Measurements from ENCODE around the gene RIMKLB. TPM values are rescaled to one million over a fixed set of nuclear protein-coding genes. Genes with fewer than 3 reads are reported as not detected.
A peak's percentile ranks its signal among the peaks of the same experiment; 100 is the strongest.

RIMKLB gene
- total RNA-seq, 1 donor, result 23.2 TPM

- no peak for DNase-seq (ENCODE audit: low read depth)
- TF ChIP-seq, protein P1, sequence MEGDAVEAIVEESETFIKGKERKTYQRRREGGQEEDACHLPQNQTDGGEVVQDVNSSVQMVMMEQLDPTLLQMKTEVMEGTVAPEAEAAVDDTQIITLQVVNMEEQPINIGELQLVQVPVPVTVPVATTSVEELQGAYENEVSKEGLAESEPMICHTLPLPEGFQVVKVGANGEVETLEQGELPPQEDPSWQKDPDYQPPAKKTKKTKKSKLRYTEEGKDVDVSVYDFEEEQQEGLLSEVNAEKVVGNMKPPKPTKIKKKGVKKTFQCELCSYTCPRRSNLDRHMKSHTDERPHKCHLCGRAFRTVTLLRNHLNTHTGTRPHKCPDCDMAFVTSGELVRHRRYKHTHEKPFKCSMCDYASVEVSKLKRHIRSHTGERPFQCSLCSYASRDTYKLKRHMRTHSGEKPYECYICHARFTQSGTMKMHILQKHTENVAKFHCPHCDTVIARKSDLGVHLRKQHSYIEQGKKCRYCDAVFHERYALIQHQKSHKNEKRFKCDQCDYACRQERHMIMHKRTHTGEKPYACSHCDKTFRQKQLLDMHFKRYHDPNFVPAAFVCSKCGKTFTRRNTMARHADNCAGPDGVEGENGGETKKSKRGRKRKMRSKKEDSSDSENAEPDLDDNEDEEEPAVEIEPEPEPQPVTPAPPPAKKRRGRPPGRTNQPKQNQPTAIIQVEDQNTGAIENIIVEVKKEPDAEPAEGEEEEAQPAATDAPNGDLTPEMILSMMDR (IDR thresholded peaks at IDR 0.05; ENCODE audit: insufficient read depth, low read length), result no peak
- no peak overlapping the region for H3K4me3 ChIP-seq (ENCODE audit: low read depth, low read length)
These were observed 21.1 kb upstream of the RIMKLB start for GRCh38 chr12:8676651-8677050.

GRCh38 chr12:8677362-8677761, 20.4 kb upstream of the RIMKLB start:
- DNase-seq (ENCODE audit: low read depth), result no peak
- TF ChIP-seq, protein P1 (IDR thresholded peaks at IDR 0.05; ENCODE audit: insufficient read depth, low read length), result no peak
- H3K4me3 ChIP-seq (ENCODE audit: low read depth, low read length), result no peak overlapping the region

DNA sequence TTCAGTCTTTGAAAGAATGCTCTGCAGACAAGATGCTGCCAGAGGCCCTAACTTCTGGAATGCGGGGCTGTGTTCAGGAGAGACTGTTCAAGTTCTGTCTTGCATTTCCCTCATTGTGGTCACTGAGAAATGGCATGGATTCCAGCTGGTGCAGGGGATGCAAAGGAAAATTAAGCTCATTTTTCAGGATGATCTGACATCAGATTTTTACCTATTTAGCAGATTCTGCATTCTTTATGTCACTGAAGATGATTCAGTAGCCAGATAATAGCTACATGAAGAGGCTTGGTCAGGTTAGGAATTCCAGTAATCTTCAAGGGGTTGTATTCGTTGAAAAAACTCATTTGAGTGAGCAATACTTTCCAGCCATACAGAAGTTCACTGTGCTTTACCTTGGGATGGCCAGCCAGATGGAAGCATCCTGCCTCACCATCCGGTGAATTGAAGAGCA, 19.1 kb upstream of the RIMKLB start:
- H3K4me3 ChIP-seq (ENCODE audit: low read depth, low read length), result no peak overlapping the region
- DNase-seq (ENCODE audit: low read depth), result peak; percentile 59
- TF ChIP-seq, protein P1 (IDR thresholded peaks at IDR 0.05; ENCODE audit: insufficient read depth, low read length), result no peak

GRCh38 chr12:8680533-8680932, 17.3 kb upstream of the RIMKLB start:
- H3K4me3 ChIP-seq (ENCODE audit: low read depth, low read length), result no peak overlapping the region
- TF ChIP-seq, protein P1 (IDR thresholded peaks at IDR 0.05; ENCODE audit: insufficient read depth, low read length), result no peak
- DNase-seq (ENCODE audit: low read depth), result no peak

DNA sequence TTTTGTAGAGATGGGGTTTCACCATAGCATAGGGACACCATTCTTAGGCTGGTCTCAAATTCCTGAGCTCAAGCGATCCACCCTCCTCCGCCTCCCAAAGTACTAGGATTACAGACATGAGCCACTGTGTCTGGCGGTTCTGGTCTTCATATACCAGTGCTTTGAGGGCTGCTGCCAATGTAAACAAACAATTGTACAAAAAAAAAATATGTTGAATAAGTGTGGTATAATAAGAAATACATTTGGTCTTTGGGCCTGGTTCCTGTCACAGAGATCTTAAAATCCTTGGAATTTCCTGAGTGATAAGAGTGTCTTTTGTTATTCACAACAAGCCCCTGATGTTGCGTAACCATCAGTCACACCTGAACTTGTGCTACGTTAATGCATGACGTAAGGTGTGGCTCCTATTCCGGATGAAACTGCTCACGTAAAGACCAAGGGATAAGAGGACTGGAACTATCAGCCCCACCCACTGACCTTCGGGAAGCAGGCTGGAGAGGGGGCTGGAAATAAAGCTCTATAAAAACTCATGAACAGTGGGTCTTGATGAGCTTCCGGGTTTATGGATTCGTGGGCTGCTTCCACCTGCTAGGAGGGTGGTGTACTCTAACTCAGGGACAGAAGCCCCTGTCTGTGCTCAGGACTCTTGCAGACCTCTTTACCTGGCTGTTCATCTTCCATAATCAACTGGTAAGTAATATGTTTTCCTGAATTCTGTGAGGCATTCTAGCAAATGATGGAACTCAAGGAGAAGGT, 16.5 kb upstream of the RIMKLB start:
- peak; percentile 98 for DNase-seq (ENCODE audit: low read depth)
- TF ChIP-seq, protein P1 (IDR thresholded peaks at IDR 0.05; ENCODE audit: insufficient read depth, low read length), result no peak
- H3K4me3 ChIP-seq (ENCODE audit: low read depth, low read length), result peak overlapping the region; percentile 46

DNA sequence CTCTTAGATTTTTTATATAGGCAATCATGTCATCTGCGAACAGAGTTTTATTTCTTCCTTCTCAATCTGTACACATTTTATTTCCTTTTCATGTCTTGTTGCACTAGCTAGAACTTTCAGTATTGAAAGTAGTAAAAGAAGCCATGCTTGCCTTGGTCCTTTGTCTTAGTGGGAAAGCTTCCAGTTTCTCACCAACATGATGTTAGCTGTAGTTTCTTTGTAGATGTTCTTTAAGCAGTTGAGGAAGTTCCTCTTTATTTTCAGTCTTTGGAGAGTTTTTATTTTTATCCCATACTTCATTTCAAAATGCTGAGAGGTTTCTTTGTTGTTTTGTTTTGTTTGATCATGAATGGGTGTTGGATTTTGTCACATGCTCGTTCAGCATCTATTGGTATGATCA, 12.7 kb upstream of the RIMKLB start:
- no peak for DNase-seq (ENCODE audit: low read depth)
- TF ChIP-seq, protein P1 (IDR thresholded peaks at IDR 0.05; ENCODE audit: insufficient read depth, low read length), result no peak
- H3K4me3 ChIP-seq (ENCODE audit: low read depth, low read length), result no peak overlapping the region

Data from fibroblast of the aortic adventitia (primary cell).